GM12878 (cell line): ENCODE measurements around the gene GLB1L2. TPM values are rescaled to one million over a fixed set of nuclear protein-coding genes. Genes with fewer than 3 reads are reported as not detected.
A peak's percentile ranks its signal among the peaks of the same experiment; 100 is the strongest.

Source experiments
- ATAC-seq: fragments of 200-7000 bp; cut with Tn5 transposase; 3 replicates; pipeline ENCODE4 v1.9.1; 2020; ENCODE audit warnings: mild to moderate bottlenecking, moderate library complexity
- BruUV-seq: library from RNA; stranded (reverse); fragments of 400-500 nt; replicated peaks from 2 replicates; lab custom pipeline; 2021; lab: Mats Ljungman, UMichigan
- CTCF ChIA-PET: fragments of 300-600 bp; sonication (Branson Sonifier 250); formaldehyde crosslinking; extraction: SDS; loops from one replicate; lab custom pipeline; 2021; ENCODE audit warnings: inconsistent platforms; lab: Yijun Ruan, JAX
- POLR2A ChIA-PET: fragments of 350-600 bp; formaldehyde crosslinking; extraction: SDS; loops from one replicate; lab custom pipeline; 2021; ENCODE audit warnings: inconsistent platforms; lab: Charles Lee
- RAD21 ChIA-PET: fragments of 300-600 bp; sonication (Branson Sonifier 250); formaldehyde crosslinking; loops from one replicate; lab custom pipeline; 2023; ENCODE audit warnings: antibody characterized with exemption; ENCODE audit not compliant: unreplicated experiment; lab: Charles Lee
- SMC1A ChIA-PET: fragments of 300-600 bp; sonication (Branson Sonifier 250); formaldehyde crosslinking; loops from one replicate; lab custom pipeline; 2023; ENCODE audit not compliant: unreplicated experiment, uncharacterized antibody; lab: Charles Lee
- DNase-seq: peaks from one replicate; pipeline ENCODE4 v3.0.0-alpha.2; 2011; ENCODE audit warnings: low read depth, low spot score
- FAIRE-seq: peaks from 3 replicates; lab custom pipeline; 2011; peaks lifted over from hg19 to GRCh38; lab: Jason Lieb, UNC
- H2AFZ ChIP-seq: 2 replicates; pipeline ENCODE4 v1.6.0; 2011; ENCODE audit warnings: low read depth, low read length, control low read depth; ENCODE audit not compliant: control insufficient read depth
- H3K27ac ChIP-seq: 2 replicates; pipeline ENCODE4 v1.5.1; 2011; ENCODE audit warnings: control low read depth; ENCODE audit not compliant: control insufficient read depth, insufficient read depth
- H3K27me3 ChIP-seq, 2 experiments: replicated peaks in 1 of 2; 2 replicates each; pipeline versions ENCODE4 v1.6.0 to v1.6.1; 2011; ENCODE audit warnings: low read length in 1 of 2; ENCODE audit not compliant: control insufficient read depth in 2 of 2, insufficient read depth in 2 of 2
- H3K36me3 ChIP-seq, 2 experiments: 2 replicates each; pipeline ENCODE4 v1.5.1; 2011; ENCODE audit warnings: low read length in 1 of 2; ENCODE audit not compliant: control insufficient read depth in 2 of 2, insufficient read depth in 2 of 2
- H3K4me1 ChIP-seq: 2 replicates; pipeline ENCODE4 v1.6.1; 2011; ENCODE audit warnings: mild to moderate bottlenecking, low read length, moderate library complexity, mixed read lengths; ENCODE audit not compliant: control insufficient read depth, insufficient read depth
- H3K4me2 ChIP-seq: 2 replicates; pipeline ENCODE4 v1.6.0; 2011; ENCODE audit warnings: control low read depth; ENCODE audit not compliant: control insufficient read depth, insufficient read depth
- H3K4me3 ChIP-seq: fragments of 200-600 bp; sonication (generic); 2 replicates; pipeline ENCODE4 v1.5.1; 2016
- H3K79me2 ChIP-seq: 2 replicates; pipeline ENCODE4 v1.6.0; 2011; ENCODE audit warnings: low read length; ENCODE audit not compliant: control insufficient read depth, insufficient read depth
- H3K9ac ChIP-seq: 2 replicates; pipeline ENCODE4 v1.8.0; 2011; ENCODE audit warnings: low read length, control low read depth, mixed read lengths; ENCODE audit not compliant: control insufficient read depth, insufficient read depth
- H3K9me3 ChIP-seq: replicated peaks from 3 replicates; pipeline ENCODE4 v1.5.1; 2011; ENCODE audit warnings: mild to moderate bottlenecking, low read length; ENCODE audit not compliant: control insufficient read depth, insufficient read depth
- H4K20me1 ChIP-seq: 2 replicates; pipeline ENCODE4 v1.6.0; 2011; ENCODE audit not compliant: control insufficient read depth, insufficient read depth
- RAD21 ChIP-seq: IDR thresholded peaks from 2 replicates; pipeline ENCODE4 v1.6.1; 2011; ENCODE audit warnings: mild to moderate bottlenecking, low read depth, low read length, moderate library complexity; ENCODE audit not compliant: insufficient read depth
- TCF12 ChIP-seq: IDR thresholded peaks from 2 replicates; pipeline ENCODE4 v1.6.1; 2011; ENCODE audit warnings: low read depth, mild to moderate bottlenecking, low read length
- WGBS: methylation state at CpG from one replicate; pipeline ENCODE4 v1.1.6; 2016; ENCODE audit warnings: low lambda C conversion rate; ENCODE audit not compliant: insufficient replicate concordance, insufficient coverage; ENCODE audit errors: missing lambda C conversion rate; 5-methylcytosine and 5-hydroxymethylcytosine counted together
- in situ Hi-C: fragments of 300-500 bp; cut with MboI; formaldehyde crosslinking; loops from 9 replicates; pipeline ENCODE4 v1.14.3; 2018; ENCODE audit warnings: mixed read lengths
- intact Hi-C: fragments of 100-400 bp; cut with micrococcal nuclease; formaldehyde crosslinking; loops from one replicate; pipeline ENCODE4 v1.14.2; 2022; ENCODE audit not compliant: unreplicated experiment
- polyA plus RNA-seq, 11 experiments: library from polyadenylated mRNA; depleted of rRNA in 4 of 11; unstranded in 6 of 11; stranded (reverse) in 5 of 11; fragments of >200 nt; fragmentation: Nextera tagmentation in 4 of 11; fragmentation: Illumina TruSeq in 1 of 11; extraction: Ambion mirVana in 4 of 11; extraction: Trizol in 1 of 11; gene quantifications; 1 replicate in 1 of 11; 2 replicates in 10 of 11; pipeline versions ENCODE4 v1.2.1 to v1.2.3, GENCODE V29; 2011 to 2016; ENCODE audit warnings: inconsistent platforms in 2 of 11, missing spikeins in 2 of 11, low read depth in 1 of 11
- total RNA-seq, 4 experiments: library from RNA; depleted of rRNA in 3 of 4; stranded (reverse); fragments of >200 nt in 3 of 4; fragmentation: Illumina TruSeq in 1 of 4; extraction: Trizol in 1 of 4; gene quantifications; 2 replicates each; pipeline versions ENCODE4 v1.2.1 to v1.2.3, GENCODE V29; 2013 to 2021
- TF ChIP-seq, protein P1 (sequence below): IDR thresholded peaks from 2 replicates; pipeline ENCODE4 v1.6.1; 2011; ENCODE audit warnings: borderline replicate concordance, low read depth, mild to moderate bottlenecking, moderate library complexity, mixed read lengths, low read length; ENCODE audit not compliant: insufficient read depth; ENCODE audit errors: extremely low read length
- TF ChIP-seq, protein P2 (sequence below): fragments of 450-650 bp; IDR thresholded peaks from 2 replicates; pipeline ENCODE4 v1.6.1; 2017; ENCODE audit warnings: mild to moderate bottlenecking

Gene GLB1L2
- total and polyA plus RNA-seq, 10 of the 15 experiments (the other 5 are each of a cell fraction or from before 2014, with no cell fraction given), result 0.04 to 0.85 (median 0.49) TPM

DNA sequence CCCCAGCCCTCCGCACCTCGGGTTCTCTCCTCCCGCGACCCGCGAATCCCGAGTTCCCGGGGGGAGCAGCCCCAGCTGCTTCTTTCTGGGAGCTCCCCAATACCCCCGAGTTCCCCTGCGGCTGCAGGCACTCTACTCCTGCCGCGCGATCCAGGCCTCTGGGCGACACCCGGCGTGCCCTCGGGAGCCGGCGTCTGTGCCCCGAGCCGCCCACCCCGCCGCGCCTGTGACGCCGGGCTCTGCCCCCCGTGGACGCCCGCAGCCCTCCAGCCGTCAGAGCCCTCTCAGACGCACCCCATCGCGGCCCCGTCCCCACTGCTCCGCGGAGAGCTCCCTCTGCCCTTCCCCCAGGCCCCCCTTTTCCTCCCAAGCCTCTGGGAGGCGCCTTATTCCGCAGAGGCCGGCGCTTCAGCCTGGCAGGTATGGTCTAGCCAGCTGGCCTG, 422 bp downstream of the GLB1L2 start:
- H3K4me3 ChIP-seq, result no peak overlapping the region
- intact Hi-C loops, result no loop called here

More for the DNA sequence above, 422 bp downstream of the GLB1L2 start:
- in situ Hi-C loops, result no loop called here
- no TSS peak for BruUV-seq
- H3K36me3 ChIP-seq, result no peaks in the 10 kb centered on the region
- ChIA-PET RAD21 (no interaction called here), CTCF (no interaction called here), POLR2A (no interaction called here)
- no peak overlapping the region for H3K9ac ChIP-seq
- ATAC-seq, result no peak
- peak overlapping the region; percentile 35; the same call in 1 of the 2 replicates for H3K4me2 ChIP-seq
- no peaks in the 10 kb centered on the region; the same call in 1 of the 2 replicates for H3K4me1 ChIP-seq
- H2AFZ ChIP-seq, result peak overlapping the region; percentile 59
- no peak for DNase-seq
- no peak for FAIRE-seq
- 48% methylated on average over 6 of the region's 40 CpGs for WGBS
- H3K9me3 ChIP-seq, result no peaks in the 10 kb centered on the region
- H3K79me2 ChIP-seq, result no peaks in the 10 kb centered on the region
- H3K27ac ChIP-seq, result no peak overlapping the region
- H3K27me3 ChIP-seq, result peaks cover 0 to 3% of the 10 kb centered on the region in 2 experiments; a peak in 3 of 4 replicates
- no peak for TF ChIP-seq TCF12
- TF ChIP-seq, protein P1, sequence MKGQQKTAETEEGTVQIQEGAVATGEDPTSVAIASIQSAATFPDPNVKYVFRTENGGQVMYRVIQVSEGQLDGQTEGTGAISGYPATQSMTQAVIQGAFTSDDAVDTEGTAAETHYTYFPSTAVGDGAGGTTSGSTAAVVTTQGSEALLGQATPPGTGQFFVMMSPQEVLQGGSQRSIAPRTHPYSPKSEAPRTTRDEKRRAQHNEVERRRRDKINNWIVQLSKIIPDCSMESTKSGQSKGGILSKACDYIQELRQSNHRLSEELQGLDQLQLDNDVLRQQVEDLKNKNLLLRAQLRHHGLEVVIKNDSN, result no peak
- 0 out of 2 replicates have a peak, but pooled peaks have one; percentile 21 for TF ChIP-seq RAD21
- TF ChIP-seq, protein P2, sequence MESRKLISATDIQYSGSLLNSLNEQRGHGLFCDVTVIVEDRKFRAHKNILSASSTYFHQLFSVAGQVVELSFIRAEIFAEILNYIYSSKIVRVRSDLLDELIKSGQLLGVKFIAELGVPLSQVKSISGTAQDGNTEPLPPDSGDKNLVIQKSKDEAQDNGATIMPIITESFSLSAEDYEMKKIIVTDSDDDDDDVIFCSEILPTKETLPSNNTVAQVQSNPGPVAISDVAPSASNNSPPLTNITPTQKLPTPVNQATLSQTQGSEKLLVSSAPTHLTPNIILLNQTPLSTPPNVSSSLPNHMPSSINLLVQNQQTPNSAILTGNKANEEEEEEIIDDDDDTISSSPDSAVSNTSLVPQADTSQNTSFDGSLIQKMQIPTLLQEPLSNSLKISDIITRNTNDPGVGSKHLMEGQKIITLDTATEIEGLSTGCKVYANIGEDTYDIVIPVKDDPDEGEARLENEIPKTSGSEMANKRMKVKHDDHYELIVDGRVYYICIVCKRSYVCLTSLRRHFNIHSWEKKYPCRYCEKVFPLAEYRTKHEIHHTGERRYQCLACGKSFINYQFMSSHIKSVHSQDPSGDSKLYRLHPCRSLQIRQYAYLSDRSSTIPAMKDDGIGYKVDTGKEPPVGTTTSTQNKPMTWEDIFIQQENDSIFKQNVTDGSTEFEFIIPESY, result no peak
- TF ChIP-seq, all 136 proteins: peak for 1
- SMC1A ChIA-PET, result no interaction called here
- no peaks in the 10 kb centered on the region; the same call in 1 of the 2 replicates for H4K20me1 ChIP-seq
